Testis (tissue), 2 donors: ENCODE measurements around the gene USP2.

ENCODE experiments used
- CTCF ChIP-seq, 3 experiments: fragments of 450-650 bp in 2 of 3; fragments of 200-600 bp in 1 of 3; sonication (generic) in 1 of 3; IDR thresholded peaks; one replicate each; pipeline ENCODE4 v1.5.1; 2016 to 2019; ENCODE audit warnings: antibody characterized with exemption in 3 of 3, mild to moderate bottlenecking in 2 of 3, moderate library complexity in 1 of 3
- POLR2A ChIP-seq: fragments of 450-650 bp; IDR thresholded peaks from one replicate; pipeline ENCODE4 v1.6.1; 2017; ENCODE audit warnings: antibody characterized with exemption, mild to moderate bottlenecking, moderate library complexity

GRCh38 chr11:119368121-119369034 lies 13.1 kb downstream of the USP2 start:
- no peak for TF ChIP-seq CTCF (IDR thresholded peaks at IDR 0.05)
- no peak for TF ChIP-seq POLR2A
